HG03378 (cell line): Measurements from ENCODE around the gene SLC5A3.

Experiments used
- ATAC-seq: cut with Tn5 transposase; IDR thresholded peaks from one replicate; pipeline ENCODE4 v1.9.1; 2021; ENCODE audit warnings: mild to moderate bottlenecking, moderate library complexity; ENCODE audit not compliant: unreplicated experiment

SLC5A3 gene

GRCh38 chr21:34065027-34065426 is 8.4 kb upstream of the SLC5A3 start:
- ATAC-seq: no peak

- no peak for ATAC-seq
These were observed 1.7 kb upstream of the SLC5A3 start for GRCh38 chr21:34071683-34072082.

- ATAC-seq: no peak
These were observed 990 bp upstream of the SLC5A3 start for GRCh38 chr21:34072145-34073031.

- peak; percentile 27 for ATAC-seq
These were observed 438 bp downstream of the SLC5A3 start for GRCh38 chr21:34073749-34074282.

GRCh38 chr21:34074283-34075090 is 1.1 kb downstream of the SLC5A3 start:
- ATAC-seq: no peak

- no peak for ATAC-seq
These were observed 1.7 kb downstream of the SLC5A3 start for GRCh38 chr21:34075091-34075425.

GRCh38 chr21:34075760-34076660 is 2.6 kb downstream of the SLC5A3 start:
- no peak for ATAC-seq

- no peak for ATAC-seq
These were observed 3.5 kb downstream of the SLC5A3 start for GRCh38 chr21:34076835-34077234.

- ATAC-seq: no peak
These were observed 4.5 kb downstream of the SLC5A3 start for GRCh38 chr21:34077888-34078287.

GRCh38 chr21:34078915-34079314 is 5.5 kb downstream of the SLC5A3 start:
- no peak for ATAC-seq

GRCh38 chr21:34080710-34081109 is 7.3 kb downstream of the SLC5A3 start:
- no peak for ATAC-seq

GRCh38 chr21:34082769-34083168 is 9.4 kb downstream of the SLC5A3 start:
- ATAC-seq: no peak

- no peak for ATAC-seq
These were observed 10.0 kb downstream of the SLC5A3 start for GRCh38 chr21:34083357-34083756.

GRCh38 chr21:34085129-34085528 is 11.8 kb downstream of the SLC5A3 start:
- no peak for ATAC-seq

- ATAC-seq: no peak
These were observed 13.5 kb downstream of the SLC5A3 start for GRCh38 chr21:34086887-34087306.

- ATAC-seq: no peak
These were observed 15.4 kb downstream of the SLC5A3 start for GRCh38 chr21:34088752-34089151.

- no peak for ATAC-seq
These were observed 17.7 kb downstream of the SLC5A3 start for GRCh38 chr21:34091032-34091431.

- ATAC-seq: no peak
These were observed 18.2 kb downstream of the SLC5A3 start for GRCh38 chr21:34091607-34092006.

GRCh38 chr21:34092262-34092921 is 19.0 kb downstream of the SLC5A3 start:
- ATAC-seq: no peak

GRCh38 chr21:34093083-34093482 is 19.7 kb downstream of the SLC5A3 start:
- no peak for ATAC-seq
